Measurements from ENCODE around the gene TM9SF1. TPM values are rescaled to one million over a fixed set of nuclear protein-coding genes. Genes with fewer than 3 reads are reported as not detected.
A peak's percentile ranks its signal among the peaks of the same experiment; 100 is the strongest.

The TM9SF1 gene
- total RNA-seq, 4 donors from 2014 or later = 46.8 to 61.3 (median 54.6) TPM

GRCh38 chr14:24146978-24147760 lies 48.1 kb downstream of the TM9SF1 start, which contains the start of gene RNF31:
Gene RNF31 (plus strand): TSS chr14:24147498. CDS start chr14:24147699, 201 bp downstream.
- Histone ChIP-seq H3K4me3 (peak within 1 kb of the TSS; percentile 82 to 98 (median 96)), H3K27me3 (no peaks in the 10 kb centered on the region), H3K36me3 (peaks cover 5 to 46% (median 15%) of the 10 kb centered on the region in 3 donors), H3K4me1 (peaks cover 4 to 59% (median 21%) of the 10 kb centered on the region in 4 donors), H3K27ac (peak within 1 kb of the TSS; percentile 85 to 97 (median 92)), H3K9me3 (no peaks in the 10 kb centered on the region)
- TF ChIP-seq EP300 (IDR thresholded peaks at IDR 0.05) (peak; percentile 29 to 88), POLR2A (IDR thresholded peaks at IDR 0.05) (peak; percentile 21 to 75), CTCF (IDR thresholded peaks at IDR 0.05) (peak in 1 of 5 experiments; percentile 15)
- peak; percentile 97 to 98 for DNase-seq (ENCODE audit: low spot score in 2 of 2)
- 0% methylated on average over 33 to 40 of the region's 57 CpGs for WGBS, 2 donors

- peaks cover 4 to 62% (median 22%) of the 10 kb centered on the region in 4 donors for H3K4me1 ChIP-seq
- H3K27me3 ChIP-seq = no peaks in the 10 kb centered on the region
- peak within 1 kb of the TSS; percentile 85 to 97 (median 92) for H3K27ac ChIP-seq
- DNase-seq (ENCODE audit: low spot score in 2 of 2) = peak; percentile 80 to 88
- H3K9me3 ChIP-seq = no peaks in the 10 kb centered on the region
- H3K4me3 ChIP-seq = peak within 1 kb of the TSS; percentile 82 to 98 (median 96)
- TF ChIP-seq CTCF (IDR thresholded peaks at IDR 0.05) = no peak
- peak in 1 of 2 donors; percentile 30 for TF ChIP-seq EP300 (IDR thresholded peaks at IDR 0.05)
- peak; percentile 12 to 56 for TF ChIP-seq POLR2A (IDR thresholded peaks at IDR 0.05)
- 0 to 1% methylated on average over 23 to 25 of the region's 25 CpGs for WGBS, 2 donors
- peaks cover 5 to 39% (median 9%) of the 10 kb centered on the region in 3 donors for H3K36me3 ChIP-seq
Measured at GRCh38 chr14:24146453-24146977, 48.7 kb downstream of the TM9SF1 start, which contains the start of gene PSME2. Gene PSME2 (minus strand): TSS chr14:24146610. CDS start chr14:24146581, 29 bp downstream.

- Histone ChIP-seq H3K27me3 (no peaks in the 10 kb centered on the region), H3K4me1 (peaks cover 4 to 63% (median 22%) of the 10 kb centered on the region in 4 donors), H3K36me3 (peaks cover 2 to 33% (median 3%) of the 10 kb centered on the region in 3 donors), H3K9me3 (no peaks in the 10 kb centered on the region), H3K4me3 (peak overlapping the region; percentile 82 to 98 (median 96)), H3K27ac (peak overlapping the region; percentile 85 to 97 (median 92))
- no peak for DNase-seq (ENCODE audit: low spot score in 2 of 2)
- 15 to 19% methylated on average over 9 of the region's 9 CpGs for WGBS, 2 donors
- TF ChIP-seq POLR2A (IDR thresholded peaks at IDR 0.05) = no peak
- no peak for TF ChIP-seq CTCF (IDR thresholded peaks at IDR 0.05)
- TF ChIP-seq EP300 (IDR thresholded peaks at IDR 0.05) = no peak
Measured at GRCh38 chr14:24145690-24146452, 49.4 kb downstream of the TM9SF1 start.

- Histone ChIP-seq H3K27me3 (no peaks in the 10 kb centered on the region), H3K4me3 (no peak overlapping the region), H3K9me3 (no peaks in the 10 kb centered on the region), H3K36me3 (peaks cover 0 to 26% (median 2%) of the 10 kb centered on the region in 3 donors), H3K27ac (peak overlapping the region; percentile 85 to 97 (median 92)), H3K4me1 (peaks cover 4 to 69% (median 23%) of the 10 kb centered on the region in 4 donors)
- 91 to 97% methylated on average over 2 of the region's 2 CpGs for WGBS, 2 donors
- no peak for DNase-seq (ENCODE audit: low spot score in 2 of 2)
- TF ChIP-seq EP300 (IDR thresholded peaks at IDR 0.05) = no peak
- TF ChIP-seq POLR2A (IDR thresholded peaks at IDR 0.05) = no peak
- TF ChIP-seq CTCF (IDR thresholded peaks at IDR 0.05) = no peak
Measured at GRCh38 chr14:24145219-24145618, 50.0 kb downstream of the TM9SF1 start.

Data from tibial nerve (tissue), 4 donors.